GM18868 (cell line): ENCODE results near the gene GLIS2.

Experiments used
- ATAC-seq: cut with Tn5 transposase; IDR thresholded peaks from one replicate; pipeline ENCODE4 v1.9.1; 2021; ENCODE audit warnings: mild to moderate bottlenecking, moderate library complexity; ENCODE audit not compliant: unreplicated experiment

Gene GLIS2

GRCh38 chr16:4319454-4320421, 3.9 kb downstream of the GLIS2 start:
- peak; percentile 41 for ATAC-seq

- no peak for ATAC-seq
Measured at GRCh38 chr16:4320571-4321137, 4.8 kb downstream of the GLIS2 start.

GRCh38 chr16:4321286-4322120, 5.6 kb downstream of the GLIS2 start:
- ATAC-seq: no peak

GRCh38 chr16:4322121-4323052, 6.5 kb downstream of the GLIS2 start:
- ATAC-seq: no peak

GRCh38 chr16:4323071-4323844, 7.4 kb downstream of the GLIS2 start:
- no peak for ATAC-seq

GRCh38 chr16:4323845-4324488, 8.1 kb downstream of the GLIS2 start:
- ATAC-seq: no peak

- no peak for ATAC-seq
Measured at GRCh38 chr16:4324492-4325252, 8.8 kb downstream of the GLIS2 start.

- no peak for ATAC-seq
Measured at GRCh38 chr16:4325253-4325758, 9.4 kb downstream of the GLIS2 start.

GRCh38 chr16:4327386-4328045, 11.6 kb downstream of the GLIS2 start:
- ATAC-seq: no peak

- ATAC-seq: no peak
Measured at GRCh38 chr16:4328046-4328781, 12.3 kb downstream of the GLIS2 start.

GRCh38 chr16:4328782-4329775, 13.2 kb downstream of the GLIS2 start:
- ATAC-seq: no peak

GRCh38 chr16:4330277-4330874, 14.5 kb downstream of the GLIS2 start:
- no peak for ATAC-seq

- ATAC-seq: no peak
Measured at GRCh38 chr16:4332083-4332482, 16.2 kb downstream of the GLIS2 start.

GRCh38 chr16:4332623-4333307, 16.9 kb downstream of the GLIS2 start:
- no peak for ATAC-seq

- no peak for ATAC-seq
Measured at GRCh38 chr16:4333308-4333638, 17.4 kb downstream of the GLIS2 start.
